Right ventricle myocardium superior (tissue), 1 donor: Measurements from ENCODE around the gene CABP7. TPM values are rescaled to one million over a fixed set of nuclear protein-coding genes. Genes with fewer than 3 reads are reported as not detected.

Experiments
- ATAC-seq: fragments of 200-7000 bp; cut with Tn5 transposase; one replicate; pipeline ENCODE4 v1.9.1; 2020; ENCODE audit warnings: mild to moderate bottlenecking; ENCODE audit not compliant: poor library complexity
- DNase-seq: peaks from one replicate; pipeline ENCODE4 v3.0.0-alpha.2; 2020
- intact Hi-C: fragments of 100-400 bp; cut with DNase I; formaldehyde crosslinking; loops from one replicate; pipeline ENCODE4 v1.11.2; 2022
- total RNA-seq: library from RNA; stranded (reverse); fragmentation: NEBNext Ultra II Directional; extraction: Animal tissue kit (Norgen Biotek cat#: 25700); gene quantifications from one replicate; pipeline ENCODE4 v1.2.1, GENCODE V29; 2021
- donor health status: DM: no; HTN: yes; CAD: no; lungs with severe emphysema.

Gene CABP7
- total RNA-seq, 1 donor from 2014 or later = not detected

GRCh38 chr22:29700900-29701154 lies 19.0 kb upstream of the CABP7 start:
- ATAC-seq (no peak), DNase-seq (no peak)
- intact Hi-C loops = no loop called here

GRCh38 chr22:29701155-29701999 lies 18.4 kb upstream of the CABP7 start:
- intact Hi-C loops = no loop called here
- DNase-seq = no peak
- no peak for ATAC-seq

DNA sequence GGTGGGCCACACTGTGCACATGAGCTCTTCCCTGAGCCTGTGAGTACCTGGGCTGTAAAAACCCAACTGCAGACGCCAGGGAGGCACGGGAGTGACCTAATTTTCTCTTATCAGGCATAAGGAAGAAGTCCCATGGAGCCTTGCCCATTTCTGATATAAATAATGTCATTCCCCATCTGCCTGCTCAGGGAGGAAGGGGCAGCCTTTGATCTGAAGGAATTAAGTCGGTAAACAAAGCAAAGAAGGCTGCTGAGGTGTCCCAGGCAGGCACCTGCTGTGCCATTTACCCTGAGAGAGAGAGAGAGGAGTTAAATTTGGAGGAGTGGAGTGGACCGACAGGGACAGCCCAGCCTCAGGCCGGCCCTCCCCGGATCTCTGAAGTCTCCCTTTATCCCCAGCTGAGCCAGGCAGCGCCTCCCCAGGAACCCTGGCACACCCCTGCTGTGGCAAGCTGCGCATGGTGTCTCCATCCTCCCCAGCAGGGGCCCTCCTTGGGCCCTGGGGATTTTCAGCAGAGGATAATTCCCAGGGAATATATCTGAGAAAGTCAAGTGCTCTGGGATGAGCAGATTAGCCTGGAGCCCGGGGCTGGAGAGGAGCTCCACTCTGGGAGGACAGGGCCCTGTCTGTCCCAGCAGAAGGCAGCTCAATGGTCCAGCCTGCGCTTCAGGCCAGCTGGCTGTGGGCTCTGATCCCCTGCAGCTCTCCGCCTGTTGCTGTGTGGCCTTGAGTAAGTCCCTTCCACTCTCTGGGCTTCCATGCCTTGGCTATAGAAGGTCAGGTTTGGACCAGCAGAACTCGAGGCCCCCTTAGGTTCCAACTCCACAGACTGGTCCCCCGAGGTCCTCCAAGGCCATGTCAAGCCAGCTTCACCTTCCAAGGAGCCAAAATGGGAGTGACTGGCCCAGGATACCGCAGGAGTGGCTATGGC lies 17.5 kb upstream of the CABP7 start:
- ATAC-seq (no peak), DNase-seq (no peak)
- intact Hi-C loops = no loop called here

GRCh38 chr22:29702931-29703501 lies 16.8 kb upstream of the CABP7 start:
- DNase-seq = peak; percentile 56
- intact Hi-C loops = no loop called here
- peak; percentile 51 for ATAC-seq

DNA sequence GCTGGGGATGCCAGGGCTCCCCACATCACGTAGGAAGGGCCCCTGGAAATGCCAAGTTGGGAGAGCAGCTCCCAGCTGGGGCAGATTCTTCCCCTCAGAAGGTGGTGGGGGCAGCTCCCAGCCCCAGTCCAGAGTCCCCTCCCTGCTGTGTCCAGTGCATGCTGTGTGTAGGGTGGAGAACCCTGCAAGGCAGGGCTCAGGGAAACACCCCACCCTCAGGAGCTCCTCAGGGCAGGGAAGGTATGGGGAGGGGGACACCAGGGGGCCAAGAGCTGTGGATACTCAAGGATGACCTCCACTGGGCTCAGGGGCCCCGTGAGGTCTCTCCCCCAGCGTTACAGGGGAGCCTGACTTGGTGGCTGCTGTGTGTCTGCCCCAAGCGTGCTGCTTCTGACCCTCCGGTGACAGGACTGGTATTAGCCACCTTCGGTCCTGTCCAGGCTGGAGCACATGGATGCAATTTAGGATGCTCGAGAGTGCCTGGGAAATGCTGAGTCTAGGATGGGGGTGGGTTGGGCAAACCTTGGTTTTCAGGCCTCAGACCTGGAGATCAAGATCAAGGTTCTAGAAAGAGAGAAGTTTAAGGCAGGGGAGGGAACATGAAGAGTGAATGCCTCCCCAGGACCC lies 16.1 kb upstream of the CABP7 start:
- intact Hi-C loops = no loop called here
- no peak for ATAC-seq
- no peak for DNase-seq

- no peak for DNase-seq
- no peak for ATAC-seq
- intact Hi-C loops = no loop called here
These were observed 15.1 kb upstream of the CABP7 start for GRCh38 chr22:29704528-29705285.

DNA sequence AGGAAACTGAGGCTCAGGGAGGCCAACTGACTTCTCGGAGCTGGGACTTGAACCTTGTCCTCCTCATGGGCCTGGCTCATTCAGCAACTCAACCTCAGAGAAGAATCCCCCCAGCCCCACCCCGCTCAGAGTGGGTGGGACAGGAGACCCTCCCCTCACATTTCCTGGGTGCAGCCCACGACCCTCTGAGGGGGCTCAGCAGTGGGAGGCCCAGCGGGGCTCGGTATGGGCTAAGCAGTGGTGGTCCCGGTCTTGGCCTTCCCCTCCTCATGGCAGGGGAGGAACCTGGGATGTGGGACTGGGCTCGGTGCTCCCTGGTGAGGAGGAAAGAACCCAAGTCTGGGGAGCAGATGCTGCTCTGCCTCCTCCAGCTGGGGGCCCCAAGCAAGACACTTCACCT lies 14.2 kb upstream of the CABP7 start:
- no peak for ATAC-seq
- intact Hi-C loops = no loop called here
- DNase-seq = no peak

GRCh38 chr22:29706486-29706885 lies 13.3 kb upstream of the CABP7 start:
- DNase-seq (no peak), ATAC-seq (no peak)
- intact Hi-C loops = no loop called here

GRCh38 chr22:29707010-29707409 lies 12.8 kb upstream of the CABP7 start:
- intact Hi-C loops = no loop called here
- DNase-seq = no peak
- no peak for ATAC-seq

DNA sequence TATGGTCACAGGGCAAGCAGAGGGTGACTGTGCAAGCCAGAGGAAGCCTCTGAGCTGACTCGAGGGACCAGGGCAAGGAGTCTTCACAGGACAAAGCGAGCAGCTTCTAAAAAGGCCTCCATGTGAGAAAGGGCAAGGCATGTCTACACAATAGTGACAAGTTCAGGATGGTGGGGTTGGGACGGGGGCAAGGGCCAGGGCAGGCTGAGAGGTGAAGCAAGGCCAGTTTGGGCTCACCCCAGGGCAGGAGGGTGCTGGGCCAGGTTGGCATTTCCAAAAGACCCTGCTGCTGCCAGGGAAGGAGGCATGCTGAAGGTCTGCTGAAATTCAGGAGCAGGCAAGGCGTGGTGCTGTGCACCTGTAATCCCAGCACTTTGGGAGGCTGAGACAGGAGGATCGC lies 12.3 kb upstream of the CABP7 start:
- intact Hi-C loops = no loop called here
- ATAC-seq (no peak), DNase-seq (no peak)

GRCh38 chr22:29710193-29710592 lies 9.6 kb upstream of the CABP7 start:
- intact Hi-C loops = no loop called here
- ATAC-seq (no peak), DNase-seq (no peak)

DNA sequence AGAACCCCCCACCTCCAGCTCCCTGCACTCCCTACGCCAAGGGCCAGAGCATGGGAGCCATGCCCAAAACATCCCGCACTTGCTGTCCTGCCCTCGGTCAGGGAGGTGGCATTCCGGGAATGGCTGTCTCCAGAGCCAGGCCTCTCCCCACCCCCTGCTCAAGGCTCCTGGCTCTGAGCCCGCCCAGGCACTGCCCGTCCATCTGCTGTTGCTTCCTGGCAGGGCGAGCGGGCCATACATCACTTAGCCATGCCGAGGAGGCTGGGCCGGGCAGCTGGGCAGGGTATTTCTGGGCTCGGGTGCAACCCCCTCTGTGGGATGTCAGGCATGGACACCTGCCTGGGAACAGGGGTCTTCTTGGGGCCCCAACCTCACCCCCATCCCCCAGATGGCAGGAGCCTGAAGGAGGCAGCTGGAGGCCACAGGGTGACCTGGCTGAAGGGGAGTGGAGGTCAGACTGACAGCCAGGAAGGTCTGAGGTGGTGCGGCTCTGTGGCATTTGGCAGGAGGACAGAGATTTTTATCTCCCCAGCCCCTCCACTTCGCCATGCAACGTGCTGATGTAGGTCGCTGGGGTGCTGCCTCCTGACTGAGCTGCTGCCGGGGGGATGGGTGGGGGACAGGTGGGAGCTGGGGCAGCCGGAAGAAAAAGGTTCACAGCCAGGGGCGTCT lies 8.7 kb upstream of the CABP7 start:
- intact Hi-C loops = no loop called here
- ATAC-seq (peak; percentile 85), DNase-seq (peak; percentile 70)

DNA sequence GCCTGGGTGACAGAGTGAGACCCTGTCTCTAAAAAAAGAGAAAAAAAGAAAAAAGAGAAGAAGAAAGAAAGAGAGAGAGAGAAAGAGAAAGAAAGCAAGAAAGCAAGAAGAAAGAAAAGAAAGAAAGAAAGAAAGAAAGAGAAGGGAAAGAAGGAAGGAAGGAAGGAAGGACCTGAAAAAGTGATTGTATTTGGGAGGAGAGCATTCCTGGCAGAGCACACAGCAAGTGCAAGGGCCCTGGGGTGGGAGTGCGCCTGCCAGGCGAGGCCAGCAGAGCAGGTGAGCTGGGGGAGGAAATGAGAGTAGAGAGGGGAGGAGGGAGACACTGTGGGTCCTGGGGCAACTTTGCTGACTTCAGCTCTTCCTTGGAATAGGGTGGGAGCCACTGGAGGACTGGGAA lies 7.7 kb upstream of the CABP7 start:
- no peak for DNase-seq
- no peak for ATAC-seq
- intact Hi-C loops = no loop called here

DNA sequence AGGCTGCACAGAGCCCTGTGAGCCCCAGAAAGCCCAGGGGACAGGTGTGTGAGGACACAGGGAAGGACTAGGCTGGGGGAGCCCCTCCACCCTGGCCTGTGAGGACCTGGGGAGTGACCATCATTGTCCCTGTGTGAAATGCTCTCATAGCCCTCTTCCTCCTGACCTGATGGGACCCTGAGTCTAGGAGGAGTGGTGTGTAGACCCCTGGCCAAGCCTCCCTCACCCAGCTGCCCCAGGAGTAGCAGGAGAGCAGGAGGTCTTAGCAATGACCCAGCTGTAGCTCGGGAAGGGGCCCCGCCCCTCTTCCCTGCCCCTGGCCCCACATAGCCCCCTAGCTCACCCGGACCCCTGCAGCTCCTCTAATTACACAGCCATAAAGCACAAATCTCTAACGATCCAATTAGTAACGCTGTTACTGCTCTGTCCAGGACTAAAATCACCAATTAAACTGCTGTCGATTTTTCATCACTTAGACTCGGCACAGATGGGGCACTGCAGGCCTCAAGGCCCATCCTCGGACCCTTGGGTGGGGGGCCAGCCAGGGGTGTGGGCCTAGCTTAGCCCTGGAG lies 6.6 kb upstream of the CABP7 start:
- no peak for ATAC-seq
- no peak for DNase-seq
- intact Hi-C loops = no loop called here

GRCh38 chr22:29715240-29715639 lies 4.6 kb upstream of the CABP7 start:
- intact Hi-C loops = no loop called here
- DNase-seq (no peak), ATAC-seq (no peak)

DNA sequence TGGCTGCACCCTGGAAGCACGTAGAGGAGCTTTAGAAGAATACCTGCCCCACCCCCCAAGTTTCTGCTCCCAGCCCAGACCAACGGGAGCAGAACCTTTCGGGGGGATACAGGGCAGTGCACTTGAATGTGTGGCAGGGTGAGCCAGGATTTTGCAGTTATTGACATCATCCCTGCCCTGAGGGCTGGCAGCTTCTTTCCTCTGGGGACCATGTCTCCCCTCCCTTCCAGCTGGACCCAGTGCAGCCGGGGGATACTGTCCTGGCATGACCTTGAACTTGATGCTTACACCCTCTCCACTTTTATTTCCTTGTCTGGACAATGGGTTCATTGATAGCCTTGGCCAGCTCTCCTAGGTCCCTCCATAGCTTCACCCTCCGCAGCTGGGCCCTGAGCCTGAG lies 4.1 kb upstream of the CABP7 start:
- intact Hi-C loops = no loop called here
- ATAC-seq (no peak), DNase-seq (no peak)

DNA sequence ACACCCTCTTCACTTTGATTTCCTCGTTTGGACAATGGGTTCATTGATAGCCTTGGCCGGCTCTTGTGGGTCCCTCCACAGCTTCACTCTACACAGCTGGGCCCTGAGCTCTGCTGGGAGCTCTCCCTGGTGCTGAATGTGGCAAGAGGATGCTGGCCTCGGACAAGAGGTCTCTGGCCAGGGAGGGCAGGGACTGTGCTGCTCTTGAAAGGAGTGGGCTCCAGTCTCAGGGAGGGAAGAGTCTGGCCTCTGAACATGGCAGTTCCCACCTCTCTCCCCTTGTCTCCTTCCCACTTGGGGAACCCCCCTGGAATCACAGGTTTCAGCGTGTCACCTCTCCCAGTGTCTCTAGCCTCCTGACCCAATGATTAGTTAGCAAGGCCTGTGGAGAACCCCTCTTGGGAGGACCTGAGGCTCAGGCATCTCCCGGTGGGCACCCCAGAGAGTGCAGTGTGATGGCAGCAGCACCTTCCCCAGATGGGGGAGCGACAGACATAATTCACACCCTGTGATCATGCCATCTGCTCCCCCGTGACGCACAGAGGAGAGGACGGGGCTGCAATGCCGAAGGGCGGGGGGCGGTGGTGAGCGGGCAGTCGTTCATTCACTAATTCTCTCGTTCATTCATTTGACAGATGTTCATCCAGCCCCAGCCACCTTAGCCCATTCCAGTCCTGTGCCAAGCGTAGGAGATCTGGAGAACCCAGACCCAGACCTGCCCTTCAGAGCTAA lies 2.8 kb upstream of the CABP7 start:
- intact Hi-C loops = no loop called here
- DNase-seq (peak; percentile 65), ATAC-seq (peak; percentile 79)
